Natural killer cell (primary cell): ENCODE measurements around the gene GNG10. TPM values are rescaled to one million over a fixed set of nuclear protein-coding genes. Genes with fewer than 3 reads are reported as not detected.
"Not testable (repeated sequence)": the region's sequence is repeated elsewhere in the genome, so short reads cannot be mapped to it uniquely, and the experiment has no call there.

Experiments
- ATAC-seq, 3 donors: fragments of 150-1000 bp in 2 of 3; fragments of 200-7000 bp in 1 of 3; cut with Tn5 transposase; 1 replicate in 1 of 3; 2 replicates in 2 of 3; pipeline ENCODE4 v1.10.0; 2021; ENCODE audit warnings: mild to moderate bottlenecking in 2 of 3, moderate library complexity in 2 of 3
- DNase-seq, 2 donors: peaks; one replicate each; pipeline versions ENCODE4 v3.0.0 to v3.0.0-alpha.2; 2013 to 2021; ENCODE audit warnings: mixed read lengths in 1 of 2
- H3K27ac ChIP-seq: one replicate; pipeline ENCODE4 v1.5.1; 2013; ENCODE audit warnings: mild to moderate bottlenecking, low read length
- H3K27me3 ChIP-seq: one replicate; pipeline ENCODE4 v1.6.1; 2013; ENCODE audit warnings: low read length; ENCODE audit not compliant: control insufficient read depth, insufficient read depth
- H3K36me3 ChIP-seq: one replicate; pipeline ENCODE4 v1.6.1; 2013; ENCODE audit warnings: low read length; ENCODE audit not compliant: control insufficient read depth, insufficient read depth
- H3K4me1 ChIP-seq: one replicate; pipeline ENCODE4 v1.6.1; 2013; ENCODE audit warnings: low read length; ENCODE audit not compliant: control insufficient read depth, insufficient read depth
- H3K4me3 ChIP-seq: one replicate; pipeline ENCODE4 v1.5.1; 2013; ENCODE audit warnings: low read length
- H3K9me3 ChIP-seq: one replicate; pipeline ENCODE4 v1.6.1; 2013; ENCODE audit warnings: low read length; ENCODE audit not compliant: control insufficient read depth, insufficient read depth
- H3K27ac Mint-ChIP-seq, 2 donors: one replicate each; pipeline ENCODE4 v1.8.0; 2022; ENCODE audit warnings: mild to moderate bottlenecking in 2 of 2, mixed read lengths in 2 of 2, moderate library complexity in 1 of 2
- H3K27me3 Mint-ChIP-seq, 2 donors: one replicate each; pipeline ENCODE4 v1.8.0; 2022; ENCODE audit warnings: low read depth in 2 of 2, mixed read lengths in 2 of 2
- H3K36me3 Mint-ChIP-seq: one replicate; pipeline ENCODE4 v1.8.0; 2022; ENCODE audit warnings: mixed read lengths
- H3K4me1 Mint-ChIP-seq, 2 donors: one replicate each; pipeline ENCODE4 v1.8.0; 2022; ENCODE audit warnings: mixed read lengths in 2 of 2
- H3K4me3 Mint-ChIP-seq: one replicate; pipeline ENCODE4 v1.8.0; 2022; ENCODE audit warnings: mild to moderate bottlenecking, moderate library complexity, mixed read lengths
- H3K9me3 Mint-ChIP-seq, 2 donors: one replicate each; pipeline ENCODE4 v1.8.0; 2022; ENCODE audit warnings: mixed read lengths in 2 of 2
- WGBS: methylation state at CpG from one replicate; pipeline ENCODE4 v1.1.7; 2013; ENCODE audit warnings: missing lambda C conversion rate; ENCODE audit not compliant: insufficient coverage; 5-methylcytosine and 5-hydroxymethylcytosine counted together
- intact Hi-C: fragments of 100-400 bp; cut with micrococcal nuclease; formaldehyde crosslinking; loops from one replicate; pipeline ENCODE4 v1.14.2; 2022
- total RNA-seq, 4 donors: library from RNA; stranded (reverse); fragments of 120-200 nt in 1 of 4; gene quantifications; one replicate each; pipeline versions ENCODE4 v1.2.3 to v1.2.4, GENCODE V29; 2013 to 2022
- TF ChIP-seq, protein P1 (sequence below): fragments of 200-600 bp; IDR thresholded peaks from one replicate; pipeline ENCODE4 v1.8.0; 2022; ENCODE audit warnings: antibody characterized with exemption

The GNG10 gene
- total RNA-seq, 3 donors from 2014 or later (not counting 1 experiment from before 2014, with no cell fraction given), result 5.6 to 6.9 (median 6.0) TPM

GRCh38 chr9:111668026-111668573 lies 6.7 kb downstream of the GNG10 start:
- 100% methylated on average over 1 of the region's 1 CpG for WGBS
- H3K36me3 Mint-ChIP-seq, result peaks cover 6% of the 10 kb centered on the region
- Histone ChIP-seq H3K27me3 (no peaks in the 10 kb centered on the region), H3K36me3 (peaks cover 6% of the 10 kb centered on the region), H3K9me3 (no peaks in the 10 kb centered on the region), H3K4me1 (peaks cover 5% of the 10 kb centered on the region), H3K4me3 (no peak overlapping the region), H3K27ac (no peak overlapping the region)
- ATAC-seq (no peak), DNase-seq (no peak)
- intact Hi-C loops, result no loop called here
- no peaks in the 10 kb centered on the region for H3K9me3 Mint-ChIP-seq
- H3K27me3 Mint-ChIP-seq, result no peaks in the 10 kb centered on the region
- no peak overlapping the region for H3K4me3 Mint-ChIP-seq
- H3K27ac Mint-ChIP-seq, result no peak overlapping the region
- peaks cover 12 to 14% of the 10 kb centered on the region in 2 donors for H3K4me1 Mint-ChIP-seq
- TF ChIP-seq, protein P1, sequence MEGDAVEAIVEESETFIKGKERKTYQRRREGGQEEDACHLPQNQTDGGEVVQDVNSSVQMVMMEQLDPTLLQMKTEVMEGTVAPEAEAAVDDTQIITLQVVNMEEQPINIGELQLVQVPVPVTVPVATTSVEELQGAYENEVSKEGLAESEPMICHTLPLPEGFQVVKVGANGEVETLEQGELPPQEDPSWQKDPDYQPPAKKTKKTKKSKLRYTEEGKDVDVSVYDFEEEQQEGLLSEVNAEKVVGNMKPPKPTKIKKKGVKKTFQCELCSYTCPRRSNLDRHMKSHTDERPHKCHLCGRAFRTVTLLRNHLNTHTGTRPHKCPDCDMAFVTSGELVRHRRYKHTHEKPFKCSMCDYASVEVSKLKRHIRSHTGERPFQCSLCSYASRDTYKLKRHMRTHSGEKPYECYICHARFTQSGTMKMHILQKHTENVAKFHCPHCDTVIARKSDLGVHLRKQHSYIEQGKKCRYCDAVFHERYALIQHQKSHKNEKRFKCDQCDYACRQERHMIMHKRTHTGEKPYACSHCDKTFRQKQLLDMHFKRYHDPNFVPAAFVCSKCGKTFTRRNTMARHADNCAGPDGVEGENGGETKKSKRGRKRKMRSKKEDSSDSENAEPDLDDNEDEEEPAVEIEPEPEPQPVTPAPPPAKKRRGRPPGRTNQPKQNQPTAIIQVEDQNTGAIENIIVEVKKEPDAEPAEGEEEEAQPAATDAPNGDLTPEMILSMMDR, result no peak

GRCh38 chr9:111668601-111669000 lies 7.2 kb downstream of the GNG10 start:
- H3K27ac ChIP-seq, H3K9me3 Mint-ChIP-seq, intact Hi-C loops, ATAC-seq, H3K36me3 Mint-ChIP-seq, H3K27me3 ChIP-seq, H3K4me3 Mint-ChIP-seq, H3K4me1 ChIP-seq, DNase-seq, H3K4me3 ChIP-seq, H3K27me3 Mint-ChIP-seq, H3K9me3 ChIP-seq, H3K27ac Mint-ChIP-seq, H3K36me3 ChIP-seq: not testable (repeated sequence)
- WGBS, result 92% methylated on average over 11 of the region's 11 CpGs
- H3K4me1 Mint-ChIP-seq, result peaks cover 7 to 11% of the 10 kb centered on the region in 2 donors

- H3K4me3 Mint-ChIP-seq, result no peak overlapping the region
- Histone ChIP-seq H3K27ac (no peak overlapping the region), H3K27me3 (no peaks in the 10 kb centered on the region), H3K36me3 (peaks cover 5% of the 10 kb centered on the region), H3K4me3 (no peak overlapping the region), H3K4me1 (no peaks in the 10 kb centered on the region), H3K9me3 (no peaks in the 10 kb centered on the region)
- intact Hi-C loops, result no loop called here
- 100% methylated on average over 1 of the region's 2 CpGs for WGBS
- DNase-seq, result no peak
- no peaks in the 10 kb centered on the region for H3K9me3 Mint-ChIP-seq
- TF ChIP-seq, protein P1, result no peak
- no peaks in the 10 kb centered on the region for H3K27me3 Mint-ChIP-seq
- ATAC-seq, result no peak
- H3K27ac Mint-ChIP-seq, result no peak overlapping the region
- H3K4me1 Mint-ChIP-seq, result peaks cover 0 to 4% of the 10 kb centered on the region in 2 donors
- peaks cover 6% of the 10 kb centered on the region for H3K36me3 Mint-ChIP-seq
Measured at GRCh38 chr9:111674319-111674718, 12.9 kb downstream of the GNG10 start.

GRCh38 chr9:111676116-111676515 lies 14.7 kb downstream of the GNG10 start:
- no peaks in the 10 kb centered on the region for H3K27me3 Mint-ChIP-seq
- H3K36me3 Mint-ChIP-seq, result no peaks in the 10 kb centered on the region
- peaks cover 3% of the 10 kb centered on the region for H3K36me3 ChIP-seq
- intact Hi-C loops, result no loop called here
- H3K4me1 Mint-ChIP-seq, result peaks cover 0 to 4% of the 10 kb centered on the region in 2 donors
- ATAC-seq (no peak), DNase-seq (no peak)
- H3K9me3 Mint-ChIP-seq, result no peaks in the 10 kb centered on the region
- H3K4me3 ChIP-seq, result no peak overlapping the region
- H3K27me3 ChIP-seq, result no peaks in the 10 kb centered on the region
- no peak overlapping the region for H3K27ac Mint-ChIP-seq
- no peaks in the 10 kb centered on the region for H3K9me3 ChIP-seq
- WGBS, result no CpG with 5 or more reads among the region's 3 CpGs
- no peaks in the 10 kb centered on the region for H3K4me1 ChIP-seq
- H3K4me3 Mint-ChIP-seq, result no peak overlapping the region
- TF ChIP-seq, protein P1, result no peak
- H3K27ac ChIP-seq, result no peak overlapping the region
